AG04449 (cell line): ENCODE measurements around the gene PBX1.

Source experiments
- CTCF ChIA-PET: fragments of 350-600 bp; formaldehyde crosslinking; extraction: SDS; loops from one replicate; lab custom pipeline; 2021; ENCODE audit warnings: antibody characterized with exemption; lab: Yijun Ruan, JAX
- POLR2A ChIA-PET: fragments of 400-600, 350-600 bp; formaldehyde crosslinking; extraction: SDS; loops from one replicate; lab custom pipeline; 2020; ENCODE audit warnings: antibody characterized with exemption, inconsistent platforms; lab: Yijun Ruan, JAX
- DNase-seq: peaks from one replicate; pipeline ENCODE4 v3.0.0-alpha.2; 2010; ENCODE audit warnings: low read depth, low spot score
- H3K4me3 ChIP-seq: 2 replicates; pipeline ENCODE4 v1.5.1; 2011; ENCODE audit warnings: low read depth, mild to moderate bottlenecking, control low read depth, low read length
- CTCF ChIP-seq: IDR thresholded peaks from one replicate; pipeline ENCODE4 v1.5.1; 2011; ENCODE audit warnings: mild to moderate bottlenecking, moderate library complexity, low read length, control low read depth, inconsistent platforms; ENCODE audit not compliant: insufficient read depth; ENCODE audit errors: missing control alignments

PBX1 gene

DNA sequence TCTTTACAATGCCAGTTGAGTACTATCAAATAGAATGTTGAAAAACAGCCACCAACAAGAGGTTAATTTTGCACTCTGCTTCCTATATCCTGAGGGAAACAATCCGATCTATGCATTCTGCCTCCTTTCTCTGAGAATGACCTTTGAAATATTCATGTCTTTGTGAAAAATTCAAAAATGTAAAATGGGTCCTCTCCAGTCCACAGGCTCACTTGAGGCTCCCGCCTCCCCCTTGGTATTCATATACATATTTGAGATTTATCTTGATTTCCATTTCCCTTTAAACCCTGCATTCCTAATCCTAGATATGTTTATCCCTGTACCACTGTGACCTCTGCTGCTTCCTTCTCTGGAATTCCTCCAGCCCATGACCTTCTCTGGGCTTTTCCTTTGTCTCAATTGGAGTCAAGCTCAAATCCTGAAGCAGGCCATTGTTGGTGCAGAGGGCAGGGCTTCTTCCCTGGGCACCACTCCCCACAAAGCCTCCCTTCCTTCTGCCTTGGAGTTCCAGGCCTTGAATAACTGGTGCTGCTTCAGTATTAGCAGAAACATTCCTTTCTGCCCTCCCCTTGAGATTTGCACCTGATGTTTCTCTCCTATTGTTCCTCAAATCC is 296.8 kb downstream of the PBX1 start:
- POLR2A ChIA-PET: no interaction called here
- CTCF ChIA-PET: no interaction called here
- DNase-seq: no peak
- H3K4me3 ChIP-seq: no peak overlapping the region
- TF ChIP-seq CTCF: no peak

GRCh38 chr1:164856381-164856780 is 297.4 kb downstream of the PBX1 start:
- CTCF ChIA-PET: no interaction called here

DNA sequence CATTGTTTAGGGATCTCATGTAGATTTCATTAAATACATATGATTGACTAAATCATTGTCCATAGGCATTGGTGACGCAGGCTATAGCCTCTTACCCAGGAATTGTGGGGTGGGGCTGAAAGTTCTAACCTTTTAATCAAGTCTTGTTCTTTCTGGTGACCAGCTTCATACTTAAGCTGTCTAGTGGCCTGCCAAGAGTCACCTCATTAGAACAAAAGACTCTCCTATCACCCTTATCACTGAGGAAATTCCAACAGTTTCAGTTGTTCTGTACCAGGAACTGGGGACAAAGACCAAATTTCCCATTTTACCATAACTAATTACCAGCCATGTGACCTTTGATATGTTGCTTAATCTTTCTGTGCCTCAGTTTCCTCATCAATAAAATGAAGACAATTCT is 298.5 kb downstream of the PBX1 start:
- no peak for TF ChIP-seq CTCF
- DNase-seq: no peak
- POLR2A ChIA-PET: no interaction called here
- H3K4me3 ChIP-seq: no peak overlapping the region
- CTCF ChIA-PET: no interaction called here

More at GRCh38 chr1:164856381-164856780, 297.4 kb downstream of the PBX1 start:
- no peak for DNase-seq
- H3K4me3 ChIP-seq: no peak overlapping the region
- no peak for TF ChIP-seq CTCF
- POLR2A ChIA-PET: no interaction called here

GRCh38 chr1:164858096-164858632 is 299.2 kb downstream of the PBX1 start:
- TF ChIP-seq CTCF: no peak
- H3K4me3 ChIP-seq: no peak overlapping the region
- DNase-seq: no peak
- ChIA-PET CTCF (no interaction called here), POLR2A (no interaction called here)

- no peak overlapping the region for H3K4me3 ChIP-seq
- CTCF ChIA-PET: no interaction called here
- no peak for DNase-seq
- POLR2A ChIA-PET: no interaction called here
- no peak for TF ChIP-seq CTCF
These were observed 302.6 kb downstream of the PBX1 start for GRCh38 chr1:164861632-164862031.

DNA sequence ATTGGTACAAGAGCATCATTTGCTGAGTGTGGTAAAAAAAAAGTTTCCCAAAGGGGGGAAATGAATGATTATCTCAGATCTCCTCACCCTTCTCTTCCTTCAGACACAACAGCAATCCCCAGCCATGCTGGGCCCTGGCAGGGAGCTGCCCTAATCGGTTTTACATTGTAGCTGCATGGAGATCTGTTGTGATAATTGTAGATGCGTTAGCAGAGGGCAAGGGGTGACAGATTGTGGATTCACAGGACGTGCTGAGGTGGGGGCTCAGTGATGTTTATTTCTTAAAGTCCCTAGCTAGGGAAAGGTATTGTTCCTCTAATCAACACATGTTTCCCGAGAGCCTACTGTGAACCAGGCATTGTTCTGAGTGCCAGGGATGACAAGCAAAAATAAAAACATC is 304.1 kb downstream of the PBX1 start:
- POLR2A ChIA-PET: no interaction called here
- H3K4me3 ChIP-seq: no peak overlapping the region
- CTCF ChIA-PET: no interaction called here
- no peak for DNase-seq
- TF ChIP-seq CTCF: no peak
